Brain microvascular endothelial cell (primary cell): ENCODE results near the gene RECK.
A peak's percentile ranks its signal among the peaks of the same experiment; 100 is the strongest.

Experiments
- DNase-seq: peaks from one replicate; pipeline ENCODE4 v3.0.0-alpha.2; 2020
- H3K27ac ChIP-seq: fragments of 250-450 bp; sonication (Bioruptor Pico); 2 replicates; pipeline ENCODE4 v1.5.1; 2020; ENCODE audit warnings: mild to moderate bottlenecking, moderate library complexity
- H3K27me3 ChIP-seq: fragments of 250-450 bp; sonication (Bioruptor Pico); replicated peaks from 2 replicates; pipeline ENCODE4 v1.5.1; 2020; ENCODE audit warnings: mild to moderate bottlenecking
- H3K36me3 ChIP-seq: fragments of 250-450 bp; sonication (Bioruptor Pico); replicated peaks from 2 replicates; pipeline ENCODE4 v1.5.1; 2020; ENCODE audit warnings: mild to moderate bottlenecking
- H3K4me3 ChIP-seq: 2 replicates; pipeline ENCODE4 v1.5.1; 2011; ENCODE audit warnings: low read depth, mild to moderate bottlenecking, control low read depth, low read length, moderate library complexity
- in situ Hi-C: cut with HindIII; loops from 2 replicates; pipeline ENCODE4 v1.10.0; 2017; ENCODE audit warnings: low sequenced_read_pairs, low pct_ligation_motif_present
- TF ChIP-seq, protein P1 (sequence below): IDR thresholded peaks from 2 replicates; pipeline ENCODE4 v1.5.1; 2011; ENCODE audit warnings: low read depth, mild to moderate bottlenecking, moderate library complexity, low read length, control low read depth, inconsistent platforms; ENCODE audit errors: missing control alignments

RECK gene

DNA sequence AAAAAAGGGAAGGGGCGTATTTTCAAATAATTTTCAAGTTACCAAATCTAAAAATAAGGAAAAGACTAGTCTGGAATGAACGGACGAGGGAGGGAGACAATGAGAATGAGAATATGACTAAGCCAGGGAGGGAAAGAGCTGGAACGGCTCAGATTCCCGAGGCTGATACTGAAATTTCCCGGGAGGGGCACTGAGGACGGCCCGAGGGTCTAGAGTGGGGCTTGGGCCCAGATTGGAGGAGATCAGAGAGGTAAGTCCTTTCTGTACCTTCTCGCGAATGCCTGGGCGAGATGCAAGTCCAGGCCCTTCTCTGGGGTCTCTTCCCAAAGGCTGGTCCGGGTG, 129.1 kb downstream of the RECK start:
- Histone ChIP-seq H3K4me3 (peak overlapping the region; percentile 53), H3K36me3 (no peaks in the 10 kb centered on the region), H3K27me3 (no peaks in the 10 kb centered on the region), H3K27ac (no peak overlapping the region)
- in situ Hi-C loops: no loop called here
- TF ChIP-seq, protein P1, sequence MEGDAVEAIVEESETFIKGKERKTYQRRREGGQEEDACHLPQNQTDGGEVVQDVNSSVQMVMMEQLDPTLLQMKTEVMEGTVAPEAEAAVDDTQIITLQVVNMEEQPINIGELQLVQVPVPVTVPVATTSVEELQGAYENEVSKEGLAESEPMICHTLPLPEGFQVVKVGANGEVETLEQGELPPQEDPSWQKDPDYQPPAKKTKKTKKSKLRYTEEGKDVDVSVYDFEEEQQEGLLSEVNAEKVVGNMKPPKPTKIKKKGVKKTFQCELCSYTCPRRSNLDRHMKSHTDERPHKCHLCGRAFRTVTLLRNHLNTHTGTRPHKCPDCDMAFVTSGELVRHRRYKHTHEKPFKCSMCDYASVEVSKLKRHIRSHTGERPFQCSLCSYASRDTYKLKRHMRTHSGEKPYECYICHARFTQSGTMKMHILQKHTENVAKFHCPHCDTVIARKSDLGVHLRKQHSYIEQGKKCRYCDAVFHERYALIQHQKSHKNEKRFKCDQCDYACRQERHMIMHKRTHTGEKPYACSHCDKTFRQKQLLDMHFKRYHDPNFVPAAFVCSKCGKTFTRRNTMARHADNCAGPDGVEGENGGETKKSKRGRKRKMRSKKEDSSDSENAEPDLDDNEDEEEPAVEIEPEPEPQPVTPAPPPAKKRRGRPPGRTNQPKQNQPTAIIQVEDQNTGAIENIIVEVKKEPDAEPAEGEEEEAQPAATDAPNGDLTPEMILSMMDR: no peak
- no peak for DNase-seq

DNA sequence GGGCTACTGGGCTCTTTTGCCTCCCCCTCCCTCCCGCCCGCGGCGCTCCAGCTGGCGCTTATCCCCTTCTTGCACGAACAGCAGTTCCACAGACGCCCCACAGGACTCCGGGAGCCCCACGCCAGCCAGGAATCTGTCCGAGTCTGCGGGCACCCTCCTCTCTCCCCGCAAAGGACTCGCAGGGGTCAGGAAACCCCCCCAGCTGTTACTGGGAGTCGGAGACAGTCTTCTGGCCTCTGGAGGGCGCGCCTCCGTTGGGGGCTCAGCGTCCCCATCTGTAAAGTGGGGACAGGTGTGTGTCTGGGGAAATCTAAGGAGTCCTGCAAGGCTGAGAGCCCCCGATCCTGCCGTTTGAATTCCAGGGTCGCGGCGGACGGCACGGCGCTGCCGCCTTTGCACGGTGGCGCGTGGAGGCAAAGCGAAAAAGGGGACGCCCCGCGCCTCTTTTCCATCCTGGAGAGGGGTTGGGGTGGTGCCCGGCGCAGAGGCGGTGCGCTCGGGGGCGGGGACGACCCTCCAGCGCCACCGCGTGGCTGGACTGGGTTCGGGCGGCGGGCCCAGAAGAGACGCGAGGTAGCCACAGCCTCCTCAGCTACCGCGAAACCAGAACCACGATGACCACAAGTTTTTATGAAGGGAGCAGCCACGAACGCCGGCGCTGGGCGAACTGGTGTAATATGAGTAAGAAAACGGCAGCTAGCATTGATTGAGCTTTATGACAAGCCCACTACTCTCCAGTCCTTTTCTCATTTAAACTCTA, 129.6 kb downstream of the RECK start:
- in situ Hi-C loops: no loop called here
- peak; percentile 76 for DNase-seq
- H3K27ac ChIP-seq: peak overlapping the region; percentile 28

GRCh38 chr9:36169166-36169565, 132.5 kb downstream of the RECK start, which contains the start of gene CCIN:
Gene CCIN, plus strand, starts transcription at chr9:36169388. Its CDS starts 115 bp downstream, at chr9:36169503.
- no peak for DNase-seq
- TF ChIP-seq, protein P1: no peak
- in situ Hi-C loops: no loop called here

More for the DNA sequence above, 129.6 kb downstream of the RECK start:
- no peaks in the 10 kb centered on the region for H3K36me3 ChIP-seq
- H3K27me3 ChIP-seq: no peaks in the 10 kb centered on the region
- TF ChIP-seq, protein P1: peak; percentile 69
- H3K4me3 ChIP-seq: peak overlapping the region; percentile 53

DNA sequence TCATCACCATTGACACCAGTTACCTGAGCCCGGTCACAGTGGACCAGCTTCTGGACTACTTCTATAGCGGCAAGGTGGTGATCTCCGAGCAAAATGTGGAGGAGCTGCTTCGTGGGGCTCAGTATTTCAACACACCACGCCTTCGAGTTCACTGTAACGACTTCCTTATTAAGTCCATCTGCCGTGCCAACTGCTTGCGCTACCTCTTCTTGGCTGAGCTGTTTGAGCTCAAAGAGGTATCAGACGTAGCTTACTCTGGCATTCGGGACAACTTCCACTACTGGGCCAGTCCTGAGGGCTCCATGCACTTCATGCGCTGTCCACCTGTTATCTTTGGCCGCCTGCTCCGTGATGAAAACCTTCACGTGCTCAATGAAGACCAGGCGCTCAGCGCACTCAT, 133.0 kb downstream of the RECK start:
- in situ Hi-C loops: no loop called here
- DNase-seq: no peak

More at GRCh38 chr9:36169166-36169565, 132.5 kb downstream of the RECK start, which contains the start of gene CCIN:
- no peak within 1 kb of the TSS for H3K27ac ChIP-seq
- H3K4me3 ChIP-seq: no peak within 1 kb of the TSS
- H3K36me3 ChIP-seq: no peaks in the 10 kb centered on the region
- H3K27me3 ChIP-seq: no peaks in the 10 kb centered on the region

DNA sequence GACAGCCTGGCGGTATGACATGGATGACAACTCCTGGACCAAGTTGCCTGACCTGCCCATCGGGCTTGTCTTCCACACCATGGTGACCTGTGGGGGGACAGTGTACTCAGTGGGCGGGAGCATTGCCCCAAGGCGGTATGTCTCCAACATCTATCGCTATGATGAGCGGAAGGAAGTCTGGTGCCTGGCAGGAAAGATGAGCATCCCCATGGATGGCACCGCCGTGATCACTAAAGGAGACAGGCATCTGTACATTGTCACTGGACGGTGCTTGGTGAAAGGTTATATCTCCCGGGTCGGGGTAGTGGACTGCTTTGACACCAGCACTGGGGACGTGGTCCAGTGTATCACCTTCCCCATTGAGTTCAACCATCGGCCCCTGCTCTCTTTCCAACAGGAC, 133.8 kb downstream of the RECK start:
- TF ChIP-seq, protein P1: no peak
- in situ Hi-C loops: no loop called here
- no peak for DNase-seq
- Histone ChIP-seq H3K27ac (no peak overlapping the region), H3K4me3 (no peak overlapping the region), H3K36me3 (no peaks in the 10 kb centered on the region), H3K27me3 (no peaks in the 10 kb centered on the region)

More for the DNA sequence above, 133.0 kb downstream of the RECK start:
- no peak overlapping the region for H3K4me3 ChIP-seq
- TF ChIP-seq, protein P1: no peak
- H3K27me3 ChIP-seq: no peaks in the 10 kb centered on the region
- no peaks in the 10 kb centered on the region for H3K36me3 ChIP-seq
- no peak overlapping the region for H3K27ac ChIP-seq
